ENCODE data around the gene KRT76. TPM values are rescaled to one million over a fixed set of nuclear protein-coding genes. Genes with fewer than 3 reads are reported as not detected.

The KRT76 gene
- total RNA-seq, 4 donors from 2014 or later: not detected

- no peaks in the 10 kb centered on the region for H3K36me3 ChIP-seq
- H3K9me3 ChIP-seq: no peaks in the 10 kb centered on the region
- H3K4me3 ChIP-seq: no peak overlapping the region
- no peaks in the 10 kb centered on the region for H3K4me1 ChIP-seq
- intact Hi-C loops (cut with DNase I; ENCODE audit: low total_unique reads): no loop called here
- no peak overlapping the region for H3K27ac ChIP-seq
- no peak for DNase-seq
- no peaks in the 10 kb centered on the region for H3K27me3 ChIP-seq
- TF ChIP-seq POLR2A (IDR thresholded peaks at IDR 0.05): no peak
- TF ChIP-seq CTCF (IDR thresholded peaks at IDR 0.05): no peak
These were observed 9.7 kb downstream of the KRT76 start for GRCh38 chr12:52767427-52767826.

GRCh38 chr12:52767020-52767379 is 10.1 kb downstream of the KRT76 start:
- no peaks in the 10 kb centered on the region for H3K9me3 ChIP-seq
- H3K27ac ChIP-seq: no peak overlapping the region
- H3K4me1 ChIP-seq: no peaks in the 10 kb centered on the region
- DNase-seq: no peak
- intact Hi-C loops (cut with DNase I; ENCODE audit: low total_unique reads): no loop called here
- no peaks in the 10 kb centered on the region for H3K36me3 ChIP-seq
- TF ChIP-seq POLR2A (IDR thresholded peaks at IDR 0.05) (no peak), CTCF (IDR thresholded peaks at IDR 0.05) (no peak)
- H3K27me3 ChIP-seq: no peaks in the 10 kb centered on the region
- H3K4me3 ChIP-seq: no peak overlapping the region

DNA sequence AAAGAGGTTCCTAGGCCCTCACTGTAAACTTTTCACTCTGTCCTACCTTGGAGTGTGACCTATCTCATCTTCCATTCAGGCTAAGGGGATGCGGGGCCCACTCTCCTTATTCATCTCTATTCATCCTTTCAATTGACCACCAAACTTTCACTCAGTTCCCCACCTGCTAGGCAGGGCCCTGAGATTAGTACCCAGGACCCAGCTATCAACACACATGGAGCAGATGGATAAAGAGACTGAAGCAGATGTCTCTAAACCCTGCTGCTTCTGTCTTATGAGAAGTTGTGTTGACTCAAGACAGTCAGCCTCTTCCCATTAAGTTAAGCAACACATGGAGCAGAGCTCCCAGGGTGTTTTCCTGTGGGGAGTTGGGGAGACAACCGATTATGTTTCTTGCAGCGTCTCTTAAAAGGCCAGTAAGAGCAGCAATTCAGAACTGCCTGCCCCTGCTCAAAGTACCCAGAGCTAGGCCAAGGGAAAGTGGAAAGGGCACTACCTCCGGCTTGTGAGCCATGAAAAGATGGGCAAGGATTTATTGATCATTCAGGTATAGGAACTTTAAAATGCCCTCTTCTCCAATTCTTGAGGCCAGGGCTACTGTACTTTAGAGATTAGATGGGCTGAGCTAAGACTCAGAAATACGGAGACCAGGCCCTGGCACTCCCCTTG is 10.7 kb downstream of the KRT76 start:
- no peaks in the 10 kb centered on the region for H3K36me3 ChIP-seq
- no peak overlapping the region for H3K4me3 ChIP-seq
- no peaks in the 10 kb centered on the region for H3K9me3 ChIP-seq
- H3K27ac ChIP-seq: no peak overlapping the region
- no peaks in the 10 kb centered on the region for H3K27me3 ChIP-seq
- H3K4me1 ChIP-seq: no peaks in the 10 kb centered on the region
- intact Hi-C loops (cut with DNase I; ENCODE audit: low total_unique reads): no loop called here
- no peak for TF ChIP-seq POLR2A (IDR thresholded peaks at IDR 0.05)
- TF ChIP-seq CTCF (IDR thresholded peaks at IDR 0.05): no peak
- no peak for DNase-seq

GRCh38 chr12:52765702-52766101 is 11.4 kb downstream of the KRT76 start:
- Histone ChIP-seq H3K27me3 (no peaks in the 10 kb centered on the region), H3K36me3 (no peaks in the 10 kb centered on the region), H3K4me1 (no peaks in the 10 kb centered on the region), H3K4me3 (no peak overlapping the region), H3K27ac (no peak overlapping the region), H3K9me3 (no peaks in the 10 kb centered on the region)
- no peak for DNase-seq
- TF ChIP-seq POLR2A (IDR thresholded peaks at IDR 0.05): no peak
- TF ChIP-seq CTCF (IDR thresholded peaks at IDR 0.05): no peak
- intact Hi-C loops (cut with DNase I; ENCODE audit: low total_unique reads): no loop called here

DNA sequence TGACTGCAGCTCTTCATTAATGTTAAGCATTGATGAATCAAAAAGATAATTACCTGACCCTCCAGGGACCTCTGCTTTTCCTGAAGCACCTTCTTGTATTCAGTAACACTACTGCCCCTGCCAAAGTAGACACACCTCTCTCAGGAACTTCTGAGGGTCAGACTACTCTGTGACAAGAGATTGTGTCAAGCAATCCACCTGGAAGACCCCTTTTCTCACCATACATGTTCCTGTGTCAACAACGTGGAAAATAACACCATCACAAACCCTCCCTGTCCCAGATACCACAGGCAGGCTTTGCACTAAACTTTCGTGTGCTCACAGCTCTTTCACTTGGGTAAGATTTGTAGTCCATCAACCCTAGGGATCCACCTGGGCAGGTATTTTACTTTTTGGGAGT is 13.2 kb downstream of the KRT76 start:
- no peak for DNase-seq
- Histone ChIP-seq H3K36me3 (no peaks in the 10 kb centered on the region), H3K9me3 (no peaks in the 10 kb centered on the region), H3K27me3 (no peaks in the 10 kb centered on the region), H3K4me1 (no peaks in the 10 kb centered on the region), H3K27ac (no peak overlapping the region), H3K4me3 (no peak overlapping the region)
- intact Hi-C loops (cut with DNase I; ENCODE audit: low total_unique reads): no loop called here
- TF ChIP-seq POLR2A (IDR thresholded peaks at IDR 0.05) (no peak), CTCF (IDR thresholded peaks at IDR 0.05) (no peak)

All from uterus (tissue), 4 donors.